ENCODE results near the gene KCNQ1. TPM values are rescaled to one million over a fixed set of nuclear protein-coding genes. Genes with fewer than 3 reads are reported as not detected.

Gene KCNQ1
- total and polyA plus RNA-seq, 2 of the 13 experiments (the other 11 are each of a cell fraction or from before 2014, with no cell fraction given): 0.02 to 0.08 TPM

DNA sequence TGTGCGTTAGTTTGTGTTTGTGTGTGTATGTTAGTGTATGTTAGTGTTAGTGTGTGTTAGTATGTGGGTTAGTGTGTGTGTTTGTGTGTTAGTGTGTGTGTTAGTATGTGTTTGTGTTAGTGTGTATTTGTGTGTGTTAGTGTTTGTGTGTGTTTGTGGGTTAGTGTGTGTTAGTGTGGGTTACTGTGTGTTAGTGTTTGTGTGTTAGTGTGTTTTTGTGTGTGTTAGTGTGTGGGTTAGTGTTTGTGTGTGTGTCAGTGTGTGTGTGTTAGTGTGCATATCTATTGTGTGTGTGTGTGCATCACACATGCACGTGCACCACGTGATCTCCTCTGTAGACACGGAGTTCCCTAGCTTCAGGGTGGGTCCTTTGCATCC is 139.6 kb downstream of the KCNQ1 start:
- ATAC-seq: no peak
- BruUV-seq (replicated peaks): no TSS peak
- no peak overlapping the region for H3K27ac ChIP-seq (ENCODE audit: extremely low read length, insufficient read depth, low read length)
- DNase-seq (ENCODE audit: low spot score): no peak
- no peaks in the 10 kb centered on the region for H3K9me3 ChIP-seq (ENCODE audit: low read length)
- no peaks in the 10 kb centered on the region for H3K4me1 ChIP-seq (ENCODE audit: insufficient read depth, low read length)
- H3K27me3 ChIP-seq (ENCODE audit: control insufficient read depth in 1 of 2, insufficient read depth in 2 of 2, low read length in 2 of 2): peaks cover 26 to 86% of the 10 kb centered on the region in 2 experiments
- no peak overlapping the region for H3K4me3 ChIP-seq (replicated peaks in 1 of 3; ENCODE audit: insufficient read depth in 1 of 3, low read depth in 2 of 3, low read length in 3 of 3)
- 24% methylated on average over 4 of the region's 4 CpGs for WGBS (ENCODE audit: low lambda C conversion rate)
- CTCF ChIA-PET (ENCODE audit: low intra/inter-chr PET ratio, low total read pairs): no interaction called here
- no peaks in the 10 kb centered on the region for H4K20me1 ChIP-seq (ENCODE audit: insufficient read depth, low read length)
- TF ChIP-seq, protein P1, sequence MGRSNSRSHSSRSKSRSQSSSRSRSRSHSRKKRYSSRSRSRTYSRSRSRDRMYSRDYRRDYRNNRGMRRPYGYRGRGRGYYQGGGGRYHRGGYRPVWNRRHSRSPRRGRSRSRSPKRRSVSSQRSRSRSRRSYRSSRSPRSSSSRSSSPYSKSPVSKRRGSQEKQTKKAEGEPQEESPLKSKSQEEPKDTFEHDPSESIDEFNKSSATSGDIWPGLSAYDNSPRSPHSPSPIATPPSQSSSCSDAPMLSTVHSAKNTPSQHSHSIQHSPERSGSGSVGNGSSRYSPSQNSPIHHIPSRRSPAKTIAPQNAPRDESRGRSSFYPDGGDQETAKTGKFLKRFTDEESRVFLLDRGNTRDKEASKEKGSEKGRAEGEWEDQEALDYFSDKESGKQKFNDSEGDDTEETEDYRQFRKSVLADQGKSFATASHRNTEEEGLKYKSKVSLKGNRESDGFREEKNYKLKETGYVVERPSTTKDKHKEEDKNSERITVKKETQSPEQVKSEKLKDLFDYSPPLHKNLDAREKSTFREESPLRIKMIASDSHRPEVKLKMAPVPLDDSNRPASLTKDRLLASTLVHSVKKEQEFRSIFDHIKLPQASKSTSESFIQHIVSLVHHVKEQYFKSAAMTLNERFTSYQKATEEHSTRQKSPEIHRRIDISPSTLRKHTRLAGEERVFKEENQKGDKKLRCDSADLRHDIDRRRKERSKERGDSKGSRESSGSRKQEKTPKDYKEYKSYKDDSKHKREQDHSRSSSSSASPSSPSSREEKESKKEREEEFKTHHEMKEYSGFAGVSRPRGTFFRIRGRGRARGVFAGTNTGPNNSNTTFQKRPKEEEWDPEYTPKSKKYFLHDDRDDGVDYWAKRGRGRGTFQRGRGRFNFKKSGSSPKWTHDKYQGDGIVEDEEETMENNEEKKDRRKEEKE (IDR thresholded peaks at IDR 0.05): no peak
- TF ChIP-seq RAD51 (IDR thresholded peaks at IDR 0.05; ENCODE audit: borderline replicate concordance): peak; percentile 52; the same call in 1 of the 2 replicates
- TF ChIP-seq, protein P2, sequence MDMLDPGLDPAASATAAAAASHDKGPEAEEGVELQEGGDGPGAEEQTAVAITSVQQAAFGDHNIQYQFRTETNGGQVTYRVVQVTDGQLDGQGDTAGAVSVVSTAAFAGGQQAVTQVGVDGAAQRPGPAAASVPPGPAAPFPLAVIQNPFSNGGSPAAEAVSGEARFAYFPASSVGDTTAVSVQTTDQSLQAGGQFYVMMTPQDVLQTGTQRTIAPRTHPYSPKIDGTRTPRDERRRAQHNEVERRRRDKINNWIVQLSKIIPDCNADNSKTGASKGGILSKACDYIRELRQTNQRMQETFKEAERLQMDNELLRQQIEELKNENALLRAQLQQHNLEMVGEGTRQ (IDR thresholded peaks at IDR 0.05; ENCODE audit: low read depth, low read length): 0 out of 2 replicates have a peak, but pooled peaks have one; percentile 6
- TF ChIP-seq, protein P2 (CRISPR knock-in tag; IDR thresholded peaks at IDR 0.05; ENCODE audit: borderline replicate concordance): no peak
- no peak for TF ChIP-seq TARDBP (CRISPR knock-in tag; IDR thresholded peaks at IDR 0.05)
- no peak for TF ChIP-seq PCBP2 (optimal IDR thresholded peaks at IDR 0.05; ENCODE audit: low read depth, low read length, poor library complexity, severe bottlenecking)
- TF ChIP-seq, protein P3, sequence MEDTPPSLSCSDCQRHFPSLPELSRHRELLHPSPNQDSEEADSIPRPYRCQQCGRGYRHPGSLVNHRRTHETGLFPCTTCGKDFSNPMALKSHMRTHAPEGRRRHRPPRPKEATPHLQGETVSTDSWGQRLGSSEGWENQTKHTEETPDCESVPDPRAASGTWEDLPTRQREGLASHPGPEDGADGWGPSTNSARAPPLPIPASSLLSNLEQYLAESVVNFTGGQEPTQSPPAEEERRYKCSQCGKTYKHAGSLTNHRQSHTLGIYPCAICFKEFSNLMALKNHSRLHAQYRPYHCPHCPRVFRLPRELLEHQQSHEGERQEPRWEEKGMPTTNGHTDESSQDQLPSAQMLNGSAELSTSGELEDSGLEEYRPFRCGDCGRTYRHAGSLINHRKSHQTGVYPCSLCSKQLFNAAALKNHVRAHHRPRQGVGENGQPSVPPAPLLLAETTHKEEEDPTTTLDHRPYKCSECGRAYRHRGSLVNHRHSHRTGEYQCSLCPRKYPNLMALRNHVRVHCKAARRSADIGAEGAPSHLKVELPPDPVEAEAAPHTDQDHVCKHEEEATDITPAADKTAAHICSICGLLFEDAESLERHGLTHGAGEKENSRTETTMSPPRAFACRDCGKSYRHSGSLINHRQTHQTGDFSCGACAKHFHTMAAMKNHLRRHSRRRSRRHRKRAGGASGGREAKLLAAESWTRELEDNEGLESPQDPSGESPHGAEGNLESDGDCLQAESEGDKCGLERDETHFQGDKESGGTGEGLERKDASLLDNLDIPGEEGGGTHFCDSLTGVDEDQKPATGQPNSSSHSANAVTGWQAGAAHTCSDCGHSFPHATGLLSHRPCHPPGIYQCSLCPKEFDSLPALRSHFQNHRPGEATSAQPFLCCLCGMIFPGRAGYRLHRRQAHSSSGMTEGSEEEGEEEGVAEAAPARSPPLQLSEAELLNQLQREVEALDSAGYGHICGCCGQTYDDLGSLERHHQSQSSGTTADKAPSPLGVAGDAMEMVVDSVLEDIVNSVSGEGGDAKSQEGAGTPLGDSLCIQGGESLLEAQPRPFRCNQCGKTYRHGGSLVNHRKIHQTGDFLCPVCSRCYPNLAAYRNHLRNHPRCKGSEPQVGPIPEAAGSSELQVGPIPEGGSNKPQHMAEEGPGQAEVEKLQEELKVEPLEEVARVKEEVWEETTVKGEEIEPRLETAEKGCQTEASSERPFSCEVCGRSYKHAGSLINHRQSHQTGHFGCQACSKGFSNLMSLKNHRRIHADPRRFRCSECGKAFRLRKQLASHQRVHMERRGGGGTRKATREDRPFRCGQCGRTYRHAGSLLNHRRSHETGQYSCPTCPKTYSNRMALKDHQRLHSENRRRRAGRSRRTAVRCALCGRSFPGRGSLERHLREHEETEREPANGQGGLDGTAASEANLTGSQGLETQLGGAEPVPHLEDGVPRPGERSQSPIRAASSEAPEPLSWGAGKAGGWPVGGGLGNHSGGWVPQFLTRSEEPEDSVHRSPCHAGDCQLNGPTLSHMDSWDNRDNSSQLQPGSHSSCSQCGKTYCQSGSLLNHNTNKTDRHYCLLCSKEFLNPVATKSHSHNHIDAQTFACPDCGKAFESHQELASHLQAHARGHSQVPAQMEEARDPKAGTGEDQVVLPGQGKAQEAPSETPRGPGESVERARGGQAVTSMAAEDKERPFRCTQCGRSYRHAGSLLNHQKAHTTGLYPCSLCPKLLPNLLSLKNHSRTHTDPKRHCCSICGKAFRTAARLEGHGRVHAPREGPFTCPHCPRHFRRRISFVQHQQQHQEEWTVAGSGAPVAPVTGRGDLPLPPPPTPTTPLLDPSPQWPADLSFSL (CRISPR knock-in tag; IDR thresholded peaks at IDR 0.05): peak; percentile 68; the same call in 1 of the 2 replicates
- TF ChIP-seq, protein P4, sequence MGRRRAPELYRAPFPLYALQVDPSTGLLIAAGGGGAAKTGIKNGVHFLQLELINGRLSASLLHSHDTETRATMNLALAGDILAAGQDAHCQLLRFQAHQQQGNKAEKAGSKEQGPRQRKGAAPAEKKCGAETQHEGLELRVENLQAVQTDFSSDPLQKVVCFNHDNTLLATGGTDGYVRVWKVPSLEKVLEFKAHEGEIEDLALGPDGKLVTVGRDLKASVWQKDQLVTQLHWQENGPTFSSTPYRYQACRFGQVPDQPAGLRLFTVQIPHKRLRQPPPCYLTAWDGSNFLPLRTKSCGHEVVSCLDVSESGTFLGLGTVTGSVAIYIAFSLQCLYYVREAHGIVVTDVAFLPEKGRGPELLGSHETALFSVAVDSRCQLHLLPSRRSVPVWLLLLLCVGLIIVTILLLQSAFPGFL (CRISPR knock-in tag; IDR thresholded peaks at IDR 0.05): no peak
- in situ Hi-C loops (cut with HindIII; ENCODE audit: extremely low pct_ligation_motif_present, low pct_unique_long_range_greater_than_20kb) (no loop called here), intact Hi-C loops (cut with micrococcal nuclease; ENCODE audit: unreplicated experiment) (no loop called here)
- H3K79me2 ChIP-seq (ENCODE audit: insufficient read depth, low read length): no peaks in the 10 kb centered on the region
- no peak overlapping the region for H3K4me2 ChIP-seq (ENCODE audit: low read depth, low read length)
- H2AFZ ChIP-seq (ENCODE audit: low read length): no peak overlapping the region
- no peak overlapping the region for H3K9ac ChIP-seq (ENCODE audit: insufficient read depth, low read depth, low read length)
- H3K36me3 ChIP-seq (replicated peaks in 1 of 2; ENCODE audit: control insufficient read depth in 1 of 2, insufficient read depth in 2 of 2, low read length in 2 of 2): no peaks in the 10 kb centered on the region
- POLR2A ChIA-PET: no interaction called here
- FAIRE-seq: no peak

Data from HepG2 (cell line).